SK-N-SH (cell line): ENCODE results near the gene SHLD2.
"Not testable (repeated sequence)": the region's sequence is repeated elsewhere in the genome, so short reads cannot be mapped to it uniquely, and the experiment has no call there.

Source experiments
- EP300 ChIP-seq, 2 experiments: IDR thresholded peaks; 2 replicates each; pipeline versions ENCODE4 v1.4.0 to v1.6.1; 2012; ENCODE audit warnings: borderline replicate concordance in 1 of 2, low read depth in 1 of 2, low read length in 1 of 2
- EZH2phosphoT487 ChIP-seq: fragments of 200-600 bp; sonication (generic); IDR thresholded peaks from 2 replicates; pipeline ENCODE4 v1.6.1; 2017; ENCODE audit warnings: low read depth, mixed run types, mild to moderate bottlenecking, antibody characterized with exemption, moderate library complexity, borderline replicate concordance
- MAX ChIP-seq: IDR thresholded peaks from 2 replicates; pipeline ENCODE4 v1.4.0; 2012; ENCODE audit warnings: low read depth
- NFIC ChIP-seq: IDR thresholded peaks from 2 replicates; pipeline ENCODE4 v1.4.0; 2012; ENCODE audit warnings: borderline replicate concordance
- PBX3 ChIP-seq: IDR thresholded peaks from 2 replicates; pipeline ENCODE4; 2012
- POLR2AphosphoS5 ChIP-seq: IDR thresholded peaks from 2 replicates; pipeline ENCODE4 v1.6.1; 2012; ENCODE audit warnings: low read depth, low read length
- RAD21 ChIP-seq: IDR thresholded peaks from 2 replicates; pipeline ENCODE4 v1.6.1; 2012; ENCODE audit warnings: mild to moderate bottlenecking, low read length
- REST ChIP-seq: IDR thresholded peaks from 2 replicates; pipeline ENCODE4 v1.6.1; 2012; ENCODE audit warnings: mild to moderate bottlenecking, low read depth, low read length, moderate library complexity
- RFX5 ChIP-seq: IDR thresholded peaks from 2 replicates; pipeline ENCODE4 v1.6.1; 2012; ENCODE audit warnings: mild to moderate bottlenecking, improper control_type of control experiment, low read length
- SMC3 ChIP-seq: IDR thresholded peaks from 2 replicates; pipeline ENCODE4 v1.6.1; 2012; ENCODE audit warnings: low read depth, low read length, improper control_type of control experiment
- TF ChIP-seq, protein P1 (sequence below): fragments of 200-600 bp; sonication (generic); IDR thresholded peaks from 2 replicates; pipeline ENCODE4 v1.6.1; 2017; ENCODE audit warnings: antibody characterized with exemption, mild to moderate bottlenecking, moderate library complexity
- TF ChIP-seq, protein P2 (sequence below): fragments of 150-350 bp; IDR thresholded peaks from 2 replicates; pipeline ENCODE4 v1.6.1; 2017; ENCODE audit warnings: antibody characterized with exemption, low read length, low read depth, borderline replicate concordance

DNA sequence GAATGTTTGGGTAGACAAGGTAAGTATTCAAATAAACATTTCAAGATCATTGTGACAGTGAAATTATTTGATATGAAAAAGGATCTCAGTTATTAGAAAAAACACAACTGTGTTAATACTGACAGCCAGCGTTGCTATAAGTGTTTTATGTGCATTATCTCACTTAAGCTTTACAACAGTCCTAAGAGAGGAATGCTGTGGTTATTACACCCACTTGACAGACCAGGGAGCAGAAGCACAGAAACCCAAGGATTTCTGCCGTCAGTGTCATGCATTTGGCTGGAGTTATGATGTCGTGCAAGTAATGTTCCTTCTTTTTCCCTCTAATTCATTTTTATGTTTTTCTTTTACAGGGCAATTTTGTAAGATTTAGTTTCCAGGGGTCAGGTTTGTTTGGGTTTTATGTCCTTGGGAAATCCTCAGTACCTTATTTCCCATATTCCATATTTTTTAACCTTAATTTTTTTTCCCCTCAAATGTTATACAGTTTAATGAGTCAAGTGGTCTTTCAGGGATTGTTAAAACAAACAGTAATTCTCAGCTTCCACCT, 32.7 kb downstream of the SHLD2 start:
- TF ChIP-seq EZH2phosphoT487; REST; EP300 (IDR thresholded peaks at IDR 0.05; ENCODE audit: borderline replicate concordance in 1 of 2, low read depth in 1 of 2, low read length in 1 of 2); RAD21; PBX3; RFX5; POLR2AphosphoS5; MAX; SMC3; NFIC: not testable (repeated sequence)
- TF ChIP-seq, protein P1, sequence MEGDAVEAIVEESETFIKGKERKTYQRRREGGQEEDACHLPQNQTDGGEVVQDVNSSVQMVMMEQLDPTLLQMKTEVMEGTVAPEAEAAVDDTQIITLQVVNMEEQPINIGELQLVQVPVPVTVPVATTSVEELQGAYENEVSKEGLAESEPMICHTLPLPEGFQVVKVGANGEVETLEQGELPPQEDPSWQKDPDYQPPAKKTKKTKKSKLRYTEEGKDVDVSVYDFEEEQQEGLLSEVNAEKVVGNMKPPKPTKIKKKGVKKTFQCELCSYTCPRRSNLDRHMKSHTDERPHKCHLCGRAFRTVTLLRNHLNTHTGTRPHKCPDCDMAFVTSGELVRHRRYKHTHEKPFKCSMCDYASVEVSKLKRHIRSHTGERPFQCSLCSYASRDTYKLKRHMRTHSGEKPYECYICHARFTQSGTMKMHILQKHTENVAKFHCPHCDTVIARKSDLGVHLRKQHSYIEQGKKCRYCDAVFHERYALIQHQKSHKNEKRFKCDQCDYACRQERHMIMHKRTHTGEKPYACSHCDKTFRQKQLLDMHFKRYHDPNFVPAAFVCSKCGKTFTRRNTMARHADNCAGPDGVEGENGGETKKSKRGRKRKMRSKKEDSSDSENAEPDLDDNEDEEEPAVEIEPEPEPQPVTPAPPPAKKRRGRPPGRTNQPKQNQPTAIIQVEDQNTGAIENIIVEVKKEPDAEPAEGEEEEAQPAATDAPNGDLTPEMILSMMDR = not testable (repeated sequence)
- TF ChIP-seq, protein P2, sequence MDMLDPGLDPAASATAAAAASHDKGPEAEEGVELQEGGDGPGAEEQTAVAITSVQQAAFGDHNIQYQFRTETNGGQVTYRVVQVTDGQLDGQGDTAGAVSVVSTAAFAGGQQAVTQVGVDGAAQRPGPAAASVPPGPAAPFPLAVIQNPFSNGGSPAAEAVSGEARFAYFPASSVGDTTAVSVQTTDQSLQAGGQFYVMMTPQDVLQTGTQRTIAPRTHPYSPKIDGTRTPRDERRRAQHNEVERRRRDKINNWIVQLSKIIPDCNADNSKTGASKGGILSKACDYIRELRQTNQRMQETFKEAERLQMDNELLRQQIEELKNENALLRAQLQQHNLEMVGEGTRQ = not testable (repeated sequence)
